OCI-LY7 (cell line): ENCODE results near the gene TSPAN8.

ENCODE experiments used
- CTCF ChIP-seq: fragments of 200-600 bp; sonication (generic); conservative IDR thresholded peaks from 2 replicates; pipeline ENCODE4 v1.5.1; 2014; ENCODE audit warnings: mild to moderate bottlenecking, antibody characterized with exemption, low read length, moderate library complexity, mixed read lengths
- EZH2phosphoT487 ChIP-seq: fragments of 200-600 bp; sonication (generic); IDR thresholded peaks from 2 replicates; pipeline ENCODE4 v1.6.1; 2018; ENCODE audit warnings: low read depth, borderline replicate concordance, mild to moderate bottlenecking, mixed run types, antibody characterized with exemption, low read length, moderate library complexity, mixed read lengths

- TF ChIP-seq CTCF (no peak), EZH2phosphoT487 (no peak)
Measured at GRCh38 chr12:71142016-71142415, 15.8 kb downstream of the TSPAN8 start.
